HCT116 (cell line): ENCODE measurements around the gene MOB3C. TPM values are rescaled to one million over a fixed set of nuclear protein-coding genes. Genes with fewer than 3 reads are reported as not detected.

Experiments used
- ATAC-seq: fragments of 200-7000 bp; cut with Tn5 transposase; 2 replicates; pipeline ENCODE4 v1.9.1; 2020; ENCODE audit warnings: mild to moderate bottlenecking, moderate library complexity
- BruUV-seq: library from RNA; stranded (reverse); fragments of 400-500 nt; replicated peaks from 2 replicates; lab custom pipeline; 2021; lab: Mats Ljungman, UMichigan
- CTCF ChIA-PET: fragments of 300-600 bp; sonication (Branson Sonifier 250); formaldehyde crosslinking; loops from one replicate; lab custom pipeline; 2021; ENCODE audit warnings: antibody characterized with exemption; lab: Charles Lee
- POLR2A ChIA-PET: fragments of 300-600, 350-600 bp; sonication (Branson Sonifier 250); formaldehyde crosslinking; loops from one replicate; lab custom pipeline; 2021; ENCODE audit warnings: antibody characterized with exemption; lab: Charles Lee
- RAD21 ChIA-PET, 2 experiments: fragments of 300-600 bp; sonication (Branson Sonifier 250); formaldehyde crosslinking; loops; one replicate each; lab custom pipeline; 2023; ENCODE audit warnings: low total read pairs in 2 of 2; ENCODE audit not compliant: uncharacterized antibody in 2 of 2, unreplicated experiment in 2 of 2, low non-redundant PET in 1 of 2; lab: Charles Lee
- DNase-seq: peaks from one replicate; pipeline ENCODE4 v3.0.0-alpha.2; 2010; ENCODE audit warnings: low read depth, low spot score
- H2AFZ ChIP-seq: fragments of 200-600 bp; shearing (Covaris generic), sonication (generic); 2 replicates; pipeline ENCODE4 v1.6.1; 2017; ENCODE audit warnings: low read depth, mixed run types, mixed read lengths, antibody characterized with exemption, low read length; ENCODE audit not compliant: poor library complexity, severe bottlenecking
- H3K27ac ChIP-seq: 2 replicates; pipeline ENCODE4 v1.5.1; 2012; ENCODE audit warnings: low read depth, low read length
- H3K27me3 ChIP-seq: fragments of 200-600 bp; sonication (generic); 2 replicates; pipeline ENCODE4 v1.6.1; 2016; ENCODE audit warnings: mixed run types, low read length, mixed read lengths; ENCODE audit not compliant: insufficient read depth
- H3K36me3 ChIP-seq, 2 experiments: fragments of 200-500 bp in 1 of 2; fragments of 200-600 bp in 1 of 2; sonication (Bioruptor generic) in 1 of 2; sonication (generic) in 1 of 2; 2 replicates each; pipeline versions ENCODE4 v1.5.1 to v1.6.1; 2014 to 2016; ENCODE audit warnings: low read length in 2 of 2, inconsistent platforms in 1 of 2, mixed read lengths in 1 of 2, mixed run types in 1 of 2; ENCODE audit not compliant: insufficient read depth in 2 of 2, control insufficient read depth in 1 of 2
- H3K4me1 ChIP-seq, 2 experiments: fragments of 200-600 bp in 1 of 2; sonication (generic) in 1 of 2; 2 replicates each; pipeline versions ENCODE4 v1.5.1 to v1.6.1; 2012 to 2017; ENCODE audit warnings: low read length in 2 of 2, inconsistent platforms in 1 of 2, mild to moderate bottlenecking in 1 of 2, mixed read lengths in 1 of 2, mixed run types in 1 of 2, moderate library complexity in 1 of 2; ENCODE audit not compliant: insufficient read depth in 2 of 2, control insufficient read depth in 1 of 2
- H3K4me2 ChIP-seq: fragments of 200-600 bp; sonication (generic); 2 replicates; pipeline ENCODE4 v1.6.1; 2017; ENCODE audit warnings: mixed run types, low read length, mixed read lengths
- H3K4me3 ChIP-seq, 2 experiments: fragments of 200-600 bp in 1 of 2; sonication (generic) in 1 of 2; replicated peaks in 1 of 2; 2 replicates each; pipeline ENCODE4 v1.5.1; 2011 to 2016; ENCODE audit warnings: low read length in 2 of 2, control low read depth in 1 of 2, low read depth in 1 of 2, mild to moderate bottlenecking in 1 of 2, mixed read lengths in 1 of 2, mixed run types in 1 of 2
- H3K79me2 ChIP-seq: fragments of 200-600 bp; sonication (generic); 2 replicates; pipeline ENCODE4 v1.6.1; 2017; ENCODE audit warnings: mild to moderate bottlenecking, mixed run types, low read length, moderate library complexity, mixed read lengths; ENCODE audit not compliant: insufficient read depth
- H3K9ac ChIP-seq: fragments of 200-600 bp; sonication (generic); 2 replicates; pipeline ENCODE4 v1.6.1; 2016; ENCODE audit warnings: low read length, mixed read lengths
- H3K9me2 ChIP-seq: fragments of 200-600 bp; sonication (generic), shearing (Covaris generic); 2 replicates; pipeline ENCODE4 v1.6.1; 2017; ENCODE audit warnings: mixed run types, mild to moderate bottlenecking, moderate library complexity; ENCODE audit not compliant: insufficient read depth
- H3K9me3 ChIP-seq, 2 experiments: fragments of 200-500 bp in 1 of 2; fragments of 200-600 bp in 1 of 2; sonication (Bioruptor generic) in 1 of 2; sonication (generic) in 1 of 2; 2 replicates each; pipeline ENCODE4 v1.6.1; 2014 to 2017; ENCODE audit warnings: low read length in 2 of 2, mixed read lengths in 2 of 2, inconsistent platforms in 1 of 2, low read depth in 1 of 2, mild to moderate bottlenecking in 1 of 2, mixed run types in 1 of 2, moderate library complexity in 1 of 2; ENCODE audit not compliant: control insufficient read depth in 1 of 2, insufficient read depth in 1 of 2
- H4K20me1 ChIP-seq: fragments of 200-600 bp; sonication (generic), shearing (Covaris generic); 2 replicates; pipeline ENCODE4 v1.6.1; 2017; ENCODE audit warnings: mixed run types, mild to moderate bottlenecking, moderate library complexity; ENCODE audit not compliant: insufficient read depth
- ATF3 ChIP-seq: IDR thresholded peaks from 2 replicates; pipeline ENCODE4 v1.6.1; 2012
- CBX3 ChIP-seq: IDR thresholded peaks from 2 replicates; pipeline ENCODE4 v1.6.1; 2012; ENCODE audit warnings: low read depth
- CEBPB ChIP-seq: IDR thresholded peaks from 2 replicates; pipeline ENCODE4 v1.6.1; 2012; ENCODE audit warnings: low read depth
- CTCF ChIP-seq, 3 experiments: fragments of 200-600 bp in 1 of 3; sonication (generic) in 1 of 3; IDR thresholded peaks in 2 of 3; conservative IDR thresholded peaks in 1 of 3; 2 replicates each; pipeline ENCODE4 v1.5.1; 2012 to 2017; ENCODE audit warnings: low read depth in 2 of 3, low read length in 2 of 3, antibody characterized with exemption in 1 of 3, borderline replicate concordance in 1 of 3, control low read depth in 1 of 3, mild to moderate bottlenecking in 1 of 3, mixed read lengths in 1 of 3, mixed run types in 1 of 3, moderate library complexity in 1 of 3; ENCODE audit not compliant: insufficient read depth in 1 of 3
- EGR1 ChIP-seq: IDR thresholded peaks from 2 replicates; pipeline ENCODE4 v1.6.1; 2012; ENCODE audit warnings: low read depth
- ELF1 ChIP-seq: IDR thresholded peaks from 2 replicates; pipeline ENCODE4 v1.6.1; 2012; ENCODE audit warnings: low read depth, borderline replicate concordance
- EZH2 ChIP-seq: fragments of 200-600 bp; sonication (generic); IDR thresholded peaks from 2 replicates; pipeline ENCODE4 v1.6.1; 2017; ENCODE audit warnings: antibody characterized with exemption, mixed run types
- EZH2phosphoT487 ChIP-seq: fragments of 200-600 bp; IDR thresholded peaks from 2 replicates; pipeline ENCODE4 v1.6.1; 2018; ENCODE audit warnings: antibody characterized with exemption, borderline replicate concordance
- FOSL1 ChIP-seq: IDR thresholded peaks from 2 replicates; pipeline ENCODE4 v1.6.1; 2012; ENCODE audit warnings: low read depth
- JUND ChIP-seq: IDR thresholded peaks from 2 replicates; pipeline ENCODE4 v1.6.1; 2012
- POLR2A ChIP-seq: IDR thresholded peaks from 2 replicates; pipeline ENCODE4 v1.7.0; 2011; ENCODE audit warnings: borderline replicate concordance; ENCODE audit not compliant: insufficient read depth, insufficient read length; ENCODE audit errors: extremely low read depth
- RAD21 ChIP-seq: IDR thresholded peaks from 2 replicates; pipeline ENCODE4 v1.6.1; 2012; ENCODE audit warnings: low read depth, mild to moderate bottlenecking
- SIN3A ChIP-seq: IDR thresholded peaks from 2 replicates; pipeline ENCODE4 v1.6.1; 2012; ENCODE audit warnings: low read depth
- SP1 ChIP-seq: IDR thresholded peaks from 2 replicates; pipeline ENCODE4 v1.6.1; 2012; ENCODE audit warnings: low read depth
- SRF ChIP-seq: IDR thresholded peaks from 2 replicates; pipeline ENCODE4 v1.6.1; 2012; ENCODE audit warnings: low read depth
- ZBTB33 ChIP-seq: IDR thresholded peaks from 2 replicates; pipeline ENCODE4 v1.6.1; 2011; ENCODE audit warnings: mild to moderate bottlenecking, low read length, moderate library complexity; ENCODE audit not compliant: insufficient replicate concordance; ENCODE audit errors: extremely low read depth
- ZFX ChIP-seq: fragments of 450-650 bp; IDR thresholded peaks from 2 replicates; pipeline ENCODE4 v1.6.1; 2017
- ZNF274 ChIP-seq: fragments of 200-500 bp; sonication (Bioruptor generic); IDR thresholded peaks from 2 replicates; pipeline ENCODE4 v1.6.1; 2014; ENCODE audit warnings: mild to moderate bottlenecking, low read depth, low read length, inconsistent platforms
- intact Hi-C: fragments of 100-400 bp; cut with micrococcal nuclease; formaldehyde crosslinking; loops from 2 replicates; pipeline ENCODE4 v1.10.0; 2022
- total RNA-seq: library from RNA; stranded (reverse); gene quantifications from one replicate; pipeline ENCODE4 v1.2.1, GENCODE V29; 2021; ENCODE audit not compliant: unreplicated experiment

Gene MOB3C
- total RNA-seq, 1 experiment from 2014 or later = 5.5 TPM

- ChIA-PET CTCF (no interaction called here), POLR2A (no interaction called here)
- no peak overlapping the region for H2AFZ ChIP-seq
Observed at GRCh38 chr1:46639547-46639946, 22.9 kb upstream of the MOB3C start.

More at GRCh38 chr1:46639547-46639946, 22.9 kb upstream of the MOB3C start:
- no peak for DNase-seq
- Histone ChIP-seq H3K4me1 (peaks cover 0 to 6% of the 10 kb centered on the region in 2 experiments; a peak in 2 of 4 replicates), H3K9ac (no peak overlapping the region), H4K20me1 (no peaks in the 10 kb centered on the region; the same call in 1 of the 2 replicates), H3K9me3 (no peaks in the 10 kb centered on the region), H3K4me2 (no peak overlapping the region), H3K27ac (no peak overlapping the region), H3K79me2 (no peaks in the 10 kb centered on the region), H3K27me3 (no peaks in the 10 kb centered on the region), H3K4me3 (no peak overlapping the region), H3K9me2 (no peaks in the 10 kb centered on the region), H3K36me3 (peaks cover 4 to 11% of the 10 kb centered on the region in 2 experiments; a peak in 2 of 4 replicates)
- TF ChIP-seq ZBTB33 = no peak
- TF ChIP-seq SIN3A = no peak
- TF ChIP-seq CTCF (IDR thresholded peaks at IDR 0.05 in 2 of 3, conservative IDR thresholded peaks at IDR 0.05 in 1 of 3; ENCODE audit: borderline replicate concordance in 1 of 3, insufficient read depth in 1 of 3, low read depth in 2 of 3, low read length in 2 of 3) = no peak
- TF ChIP-seq EZH2 = no peak
- no peak for TF ChIP-seq CBX3
- TF ChIP-seq RAD21 = no peak
- TF ChIP-seq CEBPB = no peak
- TF ChIP-seq ZNF274 = no peak
- no peak for TF ChIP-seq EZH2phosphoT487
- no peak for TF ChIP-seq POLR2A
- TF ChIP-seq JUND = no peak
- no peak for TF ChIP-seq ATF3
- TF ChIP-seq ELF1 = no peak
- no peak for TF ChIP-seq EGR1
- TF ChIP-seq ZFX = no peak
- TF ChIP-seq SP1 = no peak
- TF ChIP-seq FOSL1 = no peak
- TF ChIP-seq SRF = no peak
- RAD21 ChIA-PET = no interaction called here
- BruUV-seq = no TSS peak
- intact Hi-C loops = no loop called here
- no peak for ATAC-seq
